DOHH2 (cell line): ENCODE measurements around the gene KLHL15.

ENCODE experiments used
- EZH2phosphoT487 ChIP-seq: fragments of 200-600 bp; sonication (generic); IDR thresholded peaks from 2 replicates; pipeline ENCODE4 v1.6.1; 2017; ENCODE audit warnings: borderline replicate concordance, mild to moderate bottlenecking, antibody characterized with exemption, low read length, moderate library complexity, mixed read lengths
- TF ChIP-seq, protein P1 (sequence below): fragments of 200-600 bp; sonication (generic); IDR thresholded peaks from one replicate; pipeline ENCODE4 v1.5.1; 2014; ENCODE audit warnings: antibody characterized with exemption, mild to moderate bottlenecking, low read depth, low read length; ENCODE audit not compliant: poor library complexity, severe bottlenecking

DNA sequence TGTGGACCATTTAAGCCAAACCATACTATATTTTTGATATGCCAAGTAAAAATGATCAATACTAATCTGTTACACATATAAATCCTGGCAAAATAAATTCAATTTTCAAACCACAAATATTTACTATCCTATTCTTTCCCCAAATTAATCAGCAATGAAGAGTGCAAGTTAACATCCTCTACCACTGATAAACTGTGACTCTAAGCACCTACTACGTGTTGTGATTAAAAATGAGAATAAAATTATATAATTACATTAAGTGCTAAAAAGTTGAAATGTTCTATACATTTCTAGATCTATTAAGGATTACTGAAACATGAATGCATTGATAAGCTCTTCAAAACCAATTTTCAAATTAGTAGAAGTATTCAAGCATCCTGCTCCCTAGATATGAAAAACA is 3.4 kb downstream of the KLHL15 start:
- TF ChIP-seq, protein P1, sequence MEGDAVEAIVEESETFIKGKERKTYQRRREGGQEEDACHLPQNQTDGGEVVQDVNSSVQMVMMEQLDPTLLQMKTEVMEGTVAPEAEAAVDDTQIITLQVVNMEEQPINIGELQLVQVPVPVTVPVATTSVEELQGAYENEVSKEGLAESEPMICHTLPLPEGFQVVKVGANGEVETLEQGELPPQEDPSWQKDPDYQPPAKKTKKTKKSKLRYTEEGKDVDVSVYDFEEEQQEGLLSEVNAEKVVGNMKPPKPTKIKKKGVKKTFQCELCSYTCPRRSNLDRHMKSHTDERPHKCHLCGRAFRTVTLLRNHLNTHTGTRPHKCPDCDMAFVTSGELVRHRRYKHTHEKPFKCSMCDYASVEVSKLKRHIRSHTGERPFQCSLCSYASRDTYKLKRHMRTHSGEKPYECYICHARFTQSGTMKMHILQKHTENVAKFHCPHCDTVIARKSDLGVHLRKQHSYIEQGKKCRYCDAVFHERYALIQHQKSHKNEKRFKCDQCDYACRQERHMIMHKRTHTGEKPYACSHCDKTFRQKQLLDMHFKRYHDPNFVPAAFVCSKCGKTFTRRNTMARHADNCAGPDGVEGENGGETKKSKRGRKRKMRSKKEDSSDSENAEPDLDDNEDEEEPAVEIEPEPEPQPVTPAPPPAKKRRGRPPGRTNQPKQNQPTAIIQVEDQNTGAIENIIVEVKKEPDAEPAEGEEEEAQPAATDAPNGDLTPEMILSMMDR = no peak
- no peak for TF ChIP-seq EZH2phosphoT487
